ENCODE results near the gene SERPINB7. TPM values are rescaled to one million over a fixed set of nuclear protein-coding genes. Genes with fewer than 3 reads are reported as not detected.

The SERPINB7 gene
- total and polyA plus RNA-seq, 2 of the 8 experiments (the other 6 are each of a cell fraction or from before 2014, with no cell fraction given): not detected

- TF ChIP-seq CBX5 (IDR thresholded peaks at IDR 0.05; ENCODE audit: low read depth, low read length) (no peak), SP4 (IDR thresholded peaks at IDR 0.05; ENCODE audit: low read length) (no peak), CHD1 (IDR thresholded peaks at IDR 0.05; ENCODE audit: low read depth, low read length) (no peak)
Measured at GRCh38 chr18:63817441-63818051, 42.3 kb downstream of the SERPINB7 start (continued).

All from H1 (cell line).